SH-SY5Y (cell line): Measurements from ENCODE around the gene HP1BP3.

Experiments
- GATA2 ChIP-seq: IDR thresholded peaks from 2 replicates; pipeline ENCODE4 v1.6.1; 2011; ENCODE audit warnings: mild to moderate bottlenecking, low read depth, low read length
- GATA3 ChIP-seq: IDR thresholded peaks from 2 replicates; pipeline ENCODE4 v1.6.1; 2011; ENCODE audit warnings: low read depth, mild to moderate bottlenecking, low read length, moderate library complexity

GRCh38 chr1:20829946-20830345, 42.8 kb upstream of the HP1BP3 start:
- TF ChIP-seq GATA2, result no peak
- no peak for TF ChIP-seq GATA3
